BE2C (cell line): ENCODE data around the gene TULP4.

ENCODE experiments used
- DNase-seq: peaks from one replicate; pipeline ENCODE4 v3.0.0-alpha.2; 2020
- H3K27me3 ChIP-seq: fragments of 250-450 bp; sonication (Bioruptor Pico); 2 replicates; pipeline ENCODE4 v1.5.1; 2020; ENCODE audit warnings: mild to moderate bottlenecking
- H3K36me3 ChIP-seq: fragments of 250-450 bp; sonication (Bioruptor Pico); 2 replicates; pipeline ENCODE4 v1.5.1; 2020; ENCODE audit warnings: mild to moderate bottlenecking
- H3K4me1 ChIP-seq: fragments of 250-450 bp; sonication (Bioruptor Pico); 2 replicates; pipeline ENCODE4 v1.5.1; 2020
- H3K4me3 ChIP-seq: 2 replicates; pipeline ENCODE4 v1.5.1; 2011; ENCODE audit warnings: low read depth, low read length
- H3K9me3 ChIP-seq: fragments of 250-450 bp; sonication (Bioruptor Pico); 2 replicates; pipeline ENCODE4 v1.5.1; 2020
- TF ChIP-seq, protein P1 (sequence below): IDR thresholded peaks from 2 replicates; pipeline ENCODE4 v1.5.1; 2012; ENCODE audit warnings: mild to moderate bottlenecking, low read depth, low read length

The TULP4 gene

GRCh38 chr6:158284007-158284875 lies 28.0 kb upstream of the TULP4 start:
- peaks cover 14% of the 10 kb centered on the region; the same call in 1 of the 2 replicates for H3K36me3 ChIP-seq
- no peaks in the 10 kb centered on the region for H3K9me3 ChIP-seq
- DNase-seq, result no peak
- H3K4me1 ChIP-seq, result peaks cover 6% of the 10 kb centered on the region; the same call in 1 of the 2 replicates
- TF ChIP-seq, protein P1, sequence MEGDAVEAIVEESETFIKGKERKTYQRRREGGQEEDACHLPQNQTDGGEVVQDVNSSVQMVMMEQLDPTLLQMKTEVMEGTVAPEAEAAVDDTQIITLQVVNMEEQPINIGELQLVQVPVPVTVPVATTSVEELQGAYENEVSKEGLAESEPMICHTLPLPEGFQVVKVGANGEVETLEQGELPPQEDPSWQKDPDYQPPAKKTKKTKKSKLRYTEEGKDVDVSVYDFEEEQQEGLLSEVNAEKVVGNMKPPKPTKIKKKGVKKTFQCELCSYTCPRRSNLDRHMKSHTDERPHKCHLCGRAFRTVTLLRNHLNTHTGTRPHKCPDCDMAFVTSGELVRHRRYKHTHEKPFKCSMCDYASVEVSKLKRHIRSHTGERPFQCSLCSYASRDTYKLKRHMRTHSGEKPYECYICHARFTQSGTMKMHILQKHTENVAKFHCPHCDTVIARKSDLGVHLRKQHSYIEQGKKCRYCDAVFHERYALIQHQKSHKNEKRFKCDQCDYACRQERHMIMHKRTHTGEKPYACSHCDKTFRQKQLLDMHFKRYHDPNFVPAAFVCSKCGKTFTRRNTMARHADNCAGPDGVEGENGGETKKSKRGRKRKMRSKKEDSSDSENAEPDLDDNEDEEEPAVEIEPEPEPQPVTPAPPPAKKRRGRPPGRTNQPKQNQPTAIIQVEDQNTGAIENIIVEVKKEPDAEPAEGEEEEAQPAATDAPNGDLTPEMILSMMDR, result no peak
- no peaks in the 10 kb centered on the region for H3K27me3 ChIP-seq
- no peak overlapping the region for H3K4me3 ChIP-seq

DNA sequence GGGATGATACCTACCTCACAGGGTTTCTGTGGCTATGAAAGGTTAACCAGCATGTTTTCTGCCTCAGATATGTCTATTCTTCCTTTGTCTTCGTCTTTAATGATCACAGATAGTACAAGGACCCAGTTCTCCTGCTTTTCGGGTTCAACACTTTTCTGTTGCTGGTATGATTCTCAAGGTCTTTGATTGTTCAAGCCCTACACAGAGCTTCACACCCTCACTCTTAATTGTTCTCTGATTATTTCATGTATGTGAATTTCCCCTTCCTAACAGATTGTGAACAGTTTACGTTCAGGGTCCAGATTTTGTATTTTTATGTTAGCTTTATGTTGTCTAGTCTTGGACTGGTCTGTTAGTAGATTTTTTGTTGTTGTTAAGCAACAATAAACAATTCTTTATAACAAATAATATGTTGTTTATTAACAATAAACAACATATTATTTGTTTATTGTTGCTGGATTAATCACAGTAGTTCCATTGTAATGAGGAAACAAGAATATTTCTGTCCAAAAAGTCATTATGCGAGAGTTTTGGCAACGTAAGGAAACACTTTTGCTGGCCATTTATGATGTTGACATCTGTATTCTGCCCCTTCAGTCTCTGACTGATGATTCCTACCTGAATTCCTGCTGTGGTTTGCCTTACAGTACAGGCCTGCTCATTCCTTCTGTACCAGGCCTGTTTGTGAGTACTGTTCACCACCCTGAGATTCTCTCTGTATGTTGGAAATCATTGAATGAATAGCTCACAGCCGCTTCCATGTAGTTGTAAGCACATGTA lies 27.2 kb upstream of the TULP4 start:
- Histone ChIP-seq H3K4me3 (no peak overlapping the region), H3K9me3 (no peaks in the 10 kb centered on the region), H3K27me3 (no peaks in the 10 kb centered on the region), H3K36me3 (peaks cover 14% of the 10 kb centered on the region; the same call in 1 of the 2 replicates), H3K4me1 (peaks cover 6% of the 10 kb centered on the region; the same call in 1 of the 2 replicates)
- no peak for DNase-seq
- TF ChIP-seq, protein P1, result no peak

GRCh38 chr6:158285656-158286021 lies 26.6 kb upstream of the TULP4 start:
- no peak for DNase-seq
- Histone ChIP-seq H3K4me1 (peaks cover 6% of the 10 kb centered on the region; the same call in 1 of the 2 replicates), H3K9me3 (no peaks in the 10 kb centered on the region), H3K4me3 (no peak overlapping the region), H3K27me3 (no peaks in the 10 kb centered on the region), H3K36me3 (peaks cover 14% of the 10 kb centered on the region; the same call in 1 of the 2 replicates)
- TF ChIP-seq, protein P1, result no peak

DNA sequence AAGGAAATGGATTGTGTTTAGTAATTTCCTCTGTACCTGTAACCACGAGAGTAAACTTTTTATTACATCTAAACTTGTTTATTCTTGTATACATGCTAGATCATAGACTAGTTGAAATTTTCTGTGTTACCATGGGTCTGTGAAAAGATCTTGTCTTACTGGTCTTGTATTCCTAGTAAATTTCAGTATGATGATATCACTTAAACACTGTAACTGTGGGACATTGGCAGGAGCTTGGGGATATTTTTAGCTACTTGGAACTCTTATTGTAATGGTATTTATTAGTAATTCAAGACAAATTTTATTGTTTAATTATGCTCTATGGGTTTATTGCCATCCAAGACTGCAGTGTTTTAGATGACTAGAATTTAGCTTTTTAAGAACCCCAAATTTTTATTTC lies 25.9 kb upstream of the TULP4 start:
- H3K9me3 ChIP-seq, result no peaks in the 10 kb centered on the region
- no peaks in the 10 kb centered on the region for H3K27me3 ChIP-seq
- H3K4me1 ChIP-seq, result peaks cover 6% of the 10 kb centered on the region; the same call in 1 of the 2 replicates
- TF ChIP-seq, protein P1, result no peak
- peaks cover 17% of the 10 kb centered on the region for H3K36me3 ChIP-seq
- DNase-seq, result no peak
- H3K4me3 ChIP-seq, result no peak overlapping the region

DNA sequence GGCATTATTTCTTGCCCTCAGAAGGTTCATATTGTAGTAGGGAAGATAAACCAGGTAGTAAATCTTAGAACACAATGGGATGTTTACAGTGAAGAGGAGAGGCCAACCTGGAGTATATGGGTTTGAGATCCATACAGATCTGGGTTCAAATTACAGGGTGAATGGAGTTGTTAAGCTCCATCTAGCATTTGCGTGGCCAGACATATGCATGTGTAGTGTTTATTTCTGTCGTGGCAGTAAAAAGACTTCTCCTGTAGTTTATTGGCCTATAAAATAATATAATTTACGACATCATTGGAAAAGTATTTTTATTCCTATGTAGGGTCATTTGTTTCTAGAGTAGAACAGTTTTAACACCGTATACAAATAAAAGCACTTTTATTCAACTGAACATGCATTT lies 25.2 kb upstream of the TULP4 start:
- H3K4me3 ChIP-seq, result no peak overlapping the region
- no peaks in the 10 kb centered on the region; the same call in 1 of the 2 replicates for H3K9me3 ChIP-seq
- DNase-seq, result no peak
- TF ChIP-seq, protein P1, result no peak
- peaks cover 17% of the 10 kb centered on the region for H3K36me3 ChIP-seq
- no peaks in the 10 kb centered on the region for H3K27me3 ChIP-seq
- peaks cover 6% of the 10 kb centered on the region; the same call in 1 of the 2 replicates for H3K4me1 ChIP-seq
